Measurements from ENCODE around the gene ZNF593.

ZNF593 gene

GRCh38 chr1:26210147-26210870 lies 40.6 kb downstream of the ZNF593 start:
- no peak for DNase-seq

- no peak for DNase-seq
Observed at GRCh38 chr1:26212726-26213125, 43.0 kb downstream of the ZNF593 start.

GRCh38 chr1:26213335-26213905 lies 43.7 kb downstream of the ZNF593 start:
- no peak for DNase-seq

GRCh38 chr1:26215246-26215645 lies 45.5 kb downstream of the ZNF593 start:
- no peak for DNase-seq

- DNase-seq = no peak
Observed at GRCh38 chr1:26218906-26219494, 49.3 kb downstream of the ZNF593 start.

All from inflammatory macrophage (primary cell).